Endodermal cell (in vitro differentiated cells): ENCODE measurements around the gene CIAO2B. TPM values are rescaled to one million over a fixed set of nuclear protein-coding genes. Genes with fewer than 3 reads are reported as not detected.
A peak's percentile ranks its signal among the peaks of the same experiment; 100 is the strongest.

Experiments
- DNase-seq: peaks from one replicate; pipeline ENCODE4 v3.0.0-alpha.2; 2017
- H3K27ac ChIP-seq: 2 replicates; pipeline ENCODE4 v1.5.1; 2013; ENCODE audit warnings: mild to moderate bottlenecking, low read depth, low read length, moderate library complexity
- H3K27me3 ChIP-seq: 2 replicates; pipeline ENCODE4 v1.6.1; 2013; ENCODE audit warnings: mild to moderate bottlenecking, low read length, moderate library complexity; ENCODE audit not compliant: insufficient read depth, control insufficient read depth, poor library complexity, severe bottlenecking
- H3K36me3 ChIP-seq: 2 replicates; pipeline ENCODE4 v1.7.0; 2013; ENCODE audit warnings: mild to moderate bottlenecking, low read length, moderate library complexity; ENCODE audit not compliant: control insufficient read depth, insufficient read depth
- H3K4me1 ChIP-seq: one replicate; pipeline ENCODE4 v1.7.0; 2013; ENCODE audit warnings: low read length; ENCODE audit not compliant: control insufficient read depth, insufficient read depth
- H3K4me3 ChIP-seq: 2 replicates; pipeline ENCODE4 v1.5.1; 2013; ENCODE audit warnings: mild to moderate bottlenecking, low read length, moderate library complexity
- H3K9ac ChIP-seq: 2 replicates; pipeline ENCODE4 v1.6.1; 2013; ENCODE audit warnings: mild to moderate bottlenecking, low read length, moderate library complexity; ENCODE audit not compliant: poor library complexity, severe bottlenecking; ENCODE audit errors: extremely low read depth
- H3K9me3 ChIP-seq: 2 replicates; pipeline ENCODE4 v1.6.1; 2013; ENCODE audit warnings: mild to moderate bottlenecking, low read length, moderate library complexity; ENCODE audit not compliant: control insufficient read depth
- H3K27ac Mint-ChIP-seq: 2 replicates; pipeline ENCODE4 v1.8.0; 2020; ENCODE audit warnings: mixed read lengths
- H3K27me3 Mint-ChIP-seq: 2 replicates; pipeline ENCODE4 v1.8.0; 2021; ENCODE audit warnings: mild to moderate bottlenecking, mixed read lengths; ENCODE audit not compliant: insufficient read depth
- H3K36me3 Mint-ChIP-seq: 2 replicates; pipeline ENCODE4 v1.8.0; 2020; ENCODE audit warnings: low read depth, mixed read lengths
- H3K4me1 Mint-ChIP-seq: 2 replicates; pipeline ENCODE4 v1.8.0; 2020; ENCODE audit warnings: mixed read lengths
- H3K4me3 Mint-ChIP-seq: 2 replicates; pipeline ENCODE4 v1.8.0; 2020; ENCODE audit warnings: mild to moderate bottlenecking, moderate library complexity, mixed read lengths
- H3K9me3 Mint-ChIP-seq: 2 replicates; pipeline ENCODE4 v1.8.0; 2020; ENCODE audit warnings: mild to moderate bottlenecking, mixed read lengths
- CTCF ChIP-seq: fragments of 200-600 bp; sonication (generic); conservative IDR thresholded peaks from 2 replicates; pipeline ENCODE4 v1.5.0; 2021; ENCODE audit warnings: antibody characterized with exemption, mild to moderate bottlenecking
- WGBS, 2 experiments: methylation state at CpG; one replicate each; pipeline versions ENCODE4 v1.1.5 to v1.1.7; 2013; ENCODE audit warnings: missing lambda C conversion rate in 2 of 2, mixed read lengths in 1 of 2; ENCODE audit not compliant: insufficient coverage in 1 of 2, insufficient read length in 1 of 2; 5-methylcytosine and 5-hydroxymethylcytosine counted together
- total RNA-seq, 2 donors: library from RNA; stranded (reverse); fragmentation: NEBNext Ultra II Directional in 1 of 2; extraction: Animal tissue kit (Norgen Biotek cat#: 25700) in 1 of 2; gene quantifications; 2 replicates in 1 of 2; 3 replicates in 1 of 2; pipeline ENCODE4 v1.2.1, GENCODE V29; 2021

CIAO2B gene
- total RNA-seq, 2 donors from 2014 or later = 70.2 to 87.7 TPM

GRCh38 chr16:66886321-66886720 is 47.9 kb downstream of the CIAO2B start:
- no peak overlapping the region for H3K4me3 Mint-ChIP-seq
- peaks cover 22% of the 10 kb centered on the region for H3K4me1 Mint-ChIP-seq
- H3K9ac ChIP-seq = peak overlapping the region; percentile 14
- H3K36me3 ChIP-seq = peaks cover 24% of the 10 kb centered on the region
- peak overlapping the region; percentile 7 for H3K4me3 ChIP-seq
- H3K4me1 ChIP-seq = peaks cover 11% of the 10 kb centered on the region
- TF ChIP-seq CTCF = no peak
- no peaks in the 10 kb centered on the region for H3K9me3 ChIP-seq
- DNase-seq = no peak
- no peaks in the 10 kb centered on the region for H3K9me3 Mint-ChIP-seq
- H3K27me3 Mint-ChIP-seq = no peaks in the 10 kb centered on the region
- WGBS, 2 experiments = 88 to 100% methylated on average over 1 to 2 of the region's 2 CpGs
- no peaks in the 10 kb centered on the region for H3K27me3 ChIP-seq
- no peak overlapping the region for H3K27ac ChIP-seq
- H3K36me3 Mint-ChIP-seq = peaks cover 28% of the 10 kb centered on the region
- peak overlapping the region; percentile 75 for H3K27ac Mint-ChIP-seq

- Histone ChIP-seq H3K36me3 (peaks cover 21% of the 10 kb centered on the region), H3K27ac (no peak overlapping the region), H3K4me1 (peaks cover 11% of the 10 kb centered on the region), H3K9me3 (no peaks in the 10 kb centered on the region), H3K27me3 (no peaks in the 10 kb centered on the region), H3K9ac (no peak overlapping the region), H3K4me3 (peak overlapping the region; percentile 7)
- Mint-ChIP-seq H3K4me1 (peaks cover 22% of the 10 kb centered on the region), H3K27ac (no peak overlapping the region), H3K27me3 (no peaks in the 10 kb centered on the region), H3K36me3 (peaks cover 28% of the 10 kb centered on the region), H3K4me3 (no peak overlapping the region), H3K9me3 (no peaks in the 10 kb centered on the region)
- DNase-seq = peak; percentile 40
- TF ChIP-seq CTCF = no peak
- 93 to 95% methylated on average over 11 to 12 of the region's 12 CpGs for WGBS, 2 experiments
Observed at GRCh38 chr16:66885491-66885890, 48.7 kb downstream of the CIAO2B start.

- H3K4me3 Mint-ChIP-seq = no peak overlapping the region
- no peak for TF ChIP-seq CTCF
- WGBS, 2 experiments = 91 to 96% methylated on average over 3 of the region's 3 CpGs
Observed at GRCh38 chr16:66882702-66883101, 51.5 kb downstream of the CIAO2B start.

More at GRCh38 chr16:66882702-66883101, 51.5 kb downstream of the CIAO2B start:
- H3K36me3 Mint-ChIP-seq = peaks cover 20% of the 10 kb centered on the region
- no peak for DNase-seq
- peaks cover 8% of the 10 kb centered on the region for H3K27me3 Mint-ChIP-seq
- Histone ChIP-seq H3K4me1 (peaks cover 11% of the 10 kb centered on the region), H3K36me3 (peaks cover 21% of the 10 kb centered on the region), H3K27ac (no peak overlapping the region), H3K27me3 (no peaks in the 10 kb centered on the region), H3K4me3 (no peak overlapping the region), H3K9ac (no peak overlapping the region), H3K9me3 (no peaks in the 10 kb centered on the region)
- peaks cover 26% of the 10 kb centered on the region for H3K4me1 Mint-ChIP-seq
- no peak overlapping the region for H3K27ac Mint-ChIP-seq
- no peaks in the 10 kb centered on the region for H3K9me3 Mint-ChIP-seq

Other genes starting within 250 kb of the CIAO2B start
- 10 to 100 TPM; 68.2 to 76.2 TPM for gene CMTM4, start 237.7 kb downstream of the CIAO2B start, total RNA-seq
- gene DYNC1LI2, start 182.8 kb downstream of the CIAO2B start, total RNA-seq = 10 to 100 TPM; 89.5 to 95.9 TPM
- not detected for gene TERB1, start 132.8 kb downstream of the CIAO2B start, total RNA-seq
- gene NAE1, start 103.4 kb downstream of the CIAO2B start, total RNA-seq = 100 to 1,000 TPM; 129 to 166 TPM
- gene CA7, start 90.0 kb downstream of the CIAO2B start, total RNA-seq = not detected
- 10 to 100 TPM; 23.1 to 31.5 TPM for gene PDP2, start 53.9 kb downstream of the CIAO2B start, total RNA-seq
- not detected for gene CDH16, start 15.5 kb downstream of the CIAO2B start, total RNA-seq
- under 1 TPM in 1 of 2 donors, not detected in 1; 0.55 TPM for gene RRAD, start 8.9 kb downstream of the CIAO2B start, total RNA-seq
- 10 to 100 TPM; 28.7 to 36.8 TPM for gene CES2, start 1.1 kb upstream of the CIAO2B start, total RNA-seq
- gene CES3, start 26.9 kb upstream of the CIAO2B start, total RNA-seq = 1 to 10 TPM; 2.7 to 3.8 TPM
- 1 to 10 TPM; 3.0 to 3.8 TPM for gene CES4A, start 54.2 kb upstream of the CIAO2B start, total RNA-seq
- 10 to 100 TPM; 93.9 to 95.2 TPM for gene CBFB, start 94.7 kb upstream of the CIAO2B start, total RNA-seq
- gene PHAF1, start 175.5 kb upstream of the CIAO2B start, total RNA-seq = 10 to 100 TPM; 18.8 to 19.6 TPM
- gene B3GNT9, start 216.6 kb upstream of the CIAO2B start, total RNA-seq = 10 to 100 TPM in 1 of 2 donors, 1 to 10 TPM in 1; 7.2 to 11.0 TPM
- gene TRADD, start 225.5 kb upstream of the CIAO2B start, total RNA-seq = 1 to 10 TPM; 2.8 to 5.4 TPM
- 1 to 10 TPM; 1.9 to 3.5 TPM for gene FBXL8, start 225.6 kb upstream of the CIAO2B start, total RNA-seq
- 1 to 10 TPM; 2.0 to 6.8 TPM for gene HSF4, start 230.3 kb upstream of the CIAO2B start, total RNA-seq
- gene NOL3, start 236.1 kb upstream of the CIAO2B start, total RNA-seq = 10 to 100 TPM; 11.6 TPM
- gene MATCAP1, start 249.6 kb upstream of the CIAO2B start, total RNA-seq = 10 to 100 TPM; 50.2 to 63.8 TPM